ENCODE data around the gene FBXO34. TPM values are rescaled to one million over a fixed set of nuclear protein-coding genes. Genes with fewer than 3 reads are reported as not detected.

FBXO34 gene
- total RNA-seq, 4 donors from 2014 or later: 29.7 to 48.1 (median 37.3) TPM

Other genes with a start within 250 kb of the FBXO34 start
- gene WDHD1, start 244.3 kb upstream of the FBXO34 start, total RNA-seq: 1 to 10 TPM; 1.1 to 3.8 (median 2.3) TPM
- 1 to 10 TPM; 6.9 to 9.3 (median 7.5) TPM for gene SOCS4, start 244.2 kb upstream of the FBXO34 start, total RNA-seq
- gene MAPK1IP1L, start 219.8 kb upstream of the FBXO34 start, total RNA-seq: 10 to 100 TPM; 36.8 to 73.7 (median 54.0) TPM
- gene LGALS3, start 142.2 kb upstream of the FBXO34 start, total RNA-seq: 100 to 1,000 TPM; 755 to 857 (median 826) TPM
- 1 to 10 TPM in 2 of 4 donors, under 1 TPM in 2; 0.53 to 2.4 (median 1.1) TPM for gene DLGAP5, start 79.8 kb upstream of the FBXO34 start, total RNA-seq
- gene ATG14, start 140.4 kb downstream of the FBXO34 start, total RNA-seq: 10 to 100 TPM; 14.8 to 24.9 (median 17.2) TPM
- gene TBPL2, start 169.2 kb downstream of the FBXO34 start, total RNA-seq: not detected